ENCODE measurements around the gene MYEOV. TPM values are rescaled to one million over a fixed set of nuclear protein-coding genes. Genes with fewer than 3 reads are reported as not detected.

The MYEOV gene
- polyA plus RNA-seq, 3 donors, result 0.03 TPM; not detected in 2

DNA sequence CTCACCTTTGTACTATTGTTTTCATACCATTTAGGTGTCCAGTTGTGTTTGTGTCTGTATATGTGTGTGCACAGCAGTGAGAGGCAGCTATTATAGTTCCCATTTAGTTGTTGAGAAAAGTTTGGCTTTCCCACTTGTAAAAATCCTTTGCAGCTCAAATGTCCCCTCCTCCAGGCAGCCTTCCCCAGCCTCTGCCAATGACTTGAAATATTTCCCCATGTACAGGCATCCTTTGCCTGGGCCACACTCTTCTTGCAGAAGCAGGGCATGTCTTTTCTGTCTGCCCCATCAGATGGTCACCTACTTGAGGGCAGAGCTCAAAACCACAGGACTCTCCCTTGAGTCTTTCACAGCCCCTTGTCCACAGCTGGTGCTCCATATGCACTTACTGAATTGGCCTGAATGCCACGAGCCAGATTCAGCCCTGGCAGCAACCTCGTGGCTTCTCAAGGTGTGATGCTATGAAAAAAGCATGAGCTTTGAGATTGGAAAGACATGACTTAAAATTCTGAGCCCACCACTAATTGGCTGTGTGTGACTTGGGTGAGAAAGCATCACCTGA is 39.3 kb downstream of the MYEOV start:
- DNase-seq, result no peak
- H3K79me2 ChIP-seq (ENCODE audit: insufficient read depth, low read length), result no peaks in the 10 kb centered on the region
- no peaks in the 10 kb centered on the region for H3K4me1 ChIP-seq (ENCODE audit: control insufficient read depth in 1 of 2, insufficient read depth in 2 of 2, low read length in 2 of 2)
- H3K9me3 ChIP-seq (replicated peaks in 1 of 2; ENCODE audit: control insufficient read depth in 1 of 2, insufficient read depth in 1 of 2, low read length in 2 of 2), result no peaks in the 10 kb centered on the region
- peaks cover 6 to 17% (median 9%) of the 10 kb centered on the region in 3 donors for H3K27me3 Mint-ChIP-seq (ENCODE audit: low read depth in 3 of 3)
- intact Hi-C loops (cut with micrococcal nuclease), result no loop called here
- no peak overlapping the region for H3K4me2 ChIP-seq (replicated peaks; ENCODE audit: extremely low read depth, low read length, poor library complexity, severe bottlenecking)
- no peak overlapping the region for H3K27ac ChIP-seq (ENCODE audit: low read depth in 1 of 2, low read length in 2 of 2)
- no peak overlapping the region for H3K4me3 ChIP-seq (replicated peaks in 1 of 3; ENCODE audit: low read depth in 2 of 3, low read length in 3 of 3)
- H3K27me3 ChIP-seq (ENCODE audit: control insufficient read depth in 2 of 2, insufficient read depth in 2 of 2, low read length in 2 of 2), result no peaks in the 10 kb centered on the region
- no peak overlapping the region for H3K27ac Mint-ChIP-seq
- no peaks in the 10 kb centered on the region for H3K9me3 Mint-ChIP-seq
- TF ChIP-seq, protein P1, sequence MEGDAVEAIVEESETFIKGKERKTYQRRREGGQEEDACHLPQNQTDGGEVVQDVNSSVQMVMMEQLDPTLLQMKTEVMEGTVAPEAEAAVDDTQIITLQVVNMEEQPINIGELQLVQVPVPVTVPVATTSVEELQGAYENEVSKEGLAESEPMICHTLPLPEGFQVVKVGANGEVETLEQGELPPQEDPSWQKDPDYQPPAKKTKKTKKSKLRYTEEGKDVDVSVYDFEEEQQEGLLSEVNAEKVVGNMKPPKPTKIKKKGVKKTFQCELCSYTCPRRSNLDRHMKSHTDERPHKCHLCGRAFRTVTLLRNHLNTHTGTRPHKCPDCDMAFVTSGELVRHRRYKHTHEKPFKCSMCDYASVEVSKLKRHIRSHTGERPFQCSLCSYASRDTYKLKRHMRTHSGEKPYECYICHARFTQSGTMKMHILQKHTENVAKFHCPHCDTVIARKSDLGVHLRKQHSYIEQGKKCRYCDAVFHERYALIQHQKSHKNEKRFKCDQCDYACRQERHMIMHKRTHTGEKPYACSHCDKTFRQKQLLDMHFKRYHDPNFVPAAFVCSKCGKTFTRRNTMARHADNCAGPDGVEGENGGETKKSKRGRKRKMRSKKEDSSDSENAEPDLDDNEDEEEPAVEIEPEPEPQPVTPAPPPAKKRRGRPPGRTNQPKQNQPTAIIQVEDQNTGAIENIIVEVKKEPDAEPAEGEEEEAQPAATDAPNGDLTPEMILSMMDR (IDR thresholded peaks at IDR 0.05), result no peak
- no peaks in the 10 kb centered on the region for H3K36me3 Mint-ChIP-seq
- H3K36me3 ChIP-seq (replicated peaks in 1 of 2; ENCODE audit: control insufficient read depth in 1 of 2, insufficient read depth in 2 of 2, low read length in 2 of 2), result no peaks in the 10 kb centered on the region
- peaks cover 3% of the 10 kb centered on the region for H3K4me1 Mint-ChIP-seq
- no peaks in the 10 kb centered on the region for H4K20me1 ChIP-seq (ENCODE audit: insufficient read depth, low read length)
- H3K4me3 Mint-ChIP-seq, result no peak overlapping the region
- H2AFZ ChIP-seq (ENCODE audit: insufficient read depth, low read depth, low read length, poor library complexity, severe bottlenecking), result no peak overlapping the region
- WGBS (ENCODE audit: insufficient coverage), result no CpG with 5 or more reads among the region's 2 CpGs
- no peak overlapping the region for H3K9ac ChIP-seq (ENCODE audit: insufficient read depth, low read length, poor library complexity, severe bottlenecking)

DNA sequence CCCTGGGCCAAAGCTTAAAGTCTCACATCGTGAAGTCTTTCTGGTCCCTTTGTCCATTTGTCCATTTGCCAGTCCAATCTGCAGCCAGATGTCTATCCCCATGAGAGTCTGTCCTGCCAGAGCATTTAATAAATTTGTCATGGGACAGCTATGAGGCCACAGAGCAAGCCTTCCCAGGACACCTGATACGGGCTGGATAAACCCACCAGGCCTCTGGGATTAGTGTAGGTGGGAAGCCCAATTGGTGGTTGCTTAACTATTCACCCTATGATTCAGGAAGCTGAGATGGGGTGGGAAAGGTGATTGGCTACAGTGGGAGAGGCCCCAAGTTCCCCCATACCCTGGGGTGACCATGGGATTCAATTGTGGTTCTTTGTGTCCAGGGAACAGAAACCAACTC is 39.9 kb downstream of the MYEOV start:
- Mint-ChIP-seq H3K27me3 (ENCODE audit: low read depth in 3 of 3) (peaks cover 6 to 17% (median 9%) of the 10 kb centered on the region in 3 donors), H3K4me1 (peaks cover 3% of the 10 kb centered on the region), H3K27ac (no peak overlapping the region), H3K36me3 (no peaks in the 10 kb centered on the region), H3K9me3 (no peaks in the 10 kb centered on the region), H3K4me3 (no peak overlapping the region)
- H3K4me2 ChIP-seq (replicated peaks; ENCODE audit: extremely low read depth, low read length, poor library complexity, severe bottlenecking), result no peak overlapping the region
- H3K27ac ChIP-seq (ENCODE audit: low read depth in 1 of 2, low read length in 2 of 2), result no peak overlapping the region
- no peak for DNase-seq
- TF ChIP-seq, protein P1 (IDR thresholded peaks at IDR 0.05), result no peak
- H3K4me1 ChIP-seq (ENCODE audit: control insufficient read depth in 1 of 2, insufficient read depth in 2 of 2, low read length in 2 of 2), result no peaks in the 10 kb centered on the region
- H3K9me3 ChIP-seq (replicated peaks in 1 of 2; ENCODE audit: control insufficient read depth in 1 of 2, insufficient read depth in 1 of 2, low read length in 2 of 2), result no peaks in the 10 kb centered on the region
- no peak overlapping the region for H2AFZ ChIP-seq (ENCODE audit: insufficient read depth, low read depth, low read length, poor library complexity, severe bottlenecking)
- H3K27me3 ChIP-seq (ENCODE audit: control insufficient read depth in 2 of 2, insufficient read depth in 2 of 2, low read length in 2 of 2), result no peaks in the 10 kb centered on the region
- 100% methylated on average over 1 of the region's 2 CpGs for WGBS (ENCODE audit: insufficient coverage)
- intact Hi-C loops (cut with micrococcal nuclease), result no loop called here
- H3K9ac ChIP-seq (ENCODE audit: insufficient read depth, low read length, poor library complexity, severe bottlenecking), result no peak overlapping the region
- H3K36me3 ChIP-seq (replicated peaks in 1 of 2; ENCODE audit: control insufficient read depth in 1 of 2, insufficient read depth in 2 of 2, low read length in 2 of 2), result no peaks in the 10 kb centered on the region
- no peaks in the 10 kb centered on the region for H3K79me2 ChIP-seq (ENCODE audit: insufficient read depth, low read length)
- H3K4me3 ChIP-seq (replicated peaks in 1 of 3; ENCODE audit: low read depth in 2 of 3, low read length in 3 of 3), result no peak overlapping the region
- H4K20me1 ChIP-seq (ENCODE audit: insufficient read depth, low read length), result no peaks in the 10 kb centered on the region
